Ishikawa (cell line): ENCODE measurements around the gene TBX2.

ENCODE experiments used
- CEBPB ChIP-seq: IDR thresholded peaks from 2 replicates; pipeline ENCODE4 v1.6.1; 2012
- CREB1 ChIP-seq: IDR thresholded peaks from 2 replicates; pipeline ENCODE4 v1.6.1; 2012; ENCODE audit warnings: low read depth
- EGR1 ChIP-seq: IDR thresholded peaks from 2 replicates; pipeline ENCODE4 v1.6.1; 2012
- EP300 ChIP-seq: IDR thresholded peaks from 2 replicates; pipeline ENCODE4 v1.6.1; 2012; ENCODE audit warnings: borderline replicate concordance
- FOXM1 ChIP-seq: IDR thresholded peaks from 2 replicates; pipeline ENCODE4 v1.6.1; 2012; ENCODE audit warnings: low read depth, borderline replicate concordance
- NFIC ChIP-seq: IDR thresholded peaks from 2 replicates; pipeline ENCODE4 v1.6.1; 2012
- RAD21 ChIP-seq: IDR thresholded peaks from 2 replicates; pipeline ENCODE4 v1.6.1; 2012; ENCODE audit warnings: low read depth
- REST ChIP-seq: IDR thresholded peaks from 2 replicates; pipeline ENCODE4 v1.6.1; 2012; ENCODE audit warnings: low read depth, mild to moderate bottlenecking
- TAF1 ChIP-seq: IDR thresholded peaks from 2 replicates; pipeline ENCODE4 v1.6.1; 2012; ENCODE audit warnings: low read depth, mild to moderate bottlenecking
- TCF12 ChIP-seq: IDR thresholded peaks from 2 replicates; pipeline ENCODE4 v1.6.1; 2012; ENCODE audit warnings: low read depth
- TEAD4 ChIP-seq: IDR thresholded peaks from 2 replicates; pipeline ENCODE4 v1.6.1; 2012
- USF1 ChIP-seq: IDR thresholded peaks from 2 replicates; pipeline ENCODE4 v1.6.1; 2012
- YY1 ChIP-seq: IDR thresholded peaks from 2 replicates; pipeline ENCODE4 v1.6.1; 2012; ENCODE audit warnings: low read depth
- ZBTB7A ChIP-seq: IDR thresholded peaks from 2 replicates; pipeline ENCODE4 v1.6.1; 2012; ENCODE audit warnings: low read depth
- TF ChIP-seq, protein P1 (sequence below): IDR thresholded peaks from 2 replicates; pipeline ENCODE4 v1.6.1; 2012

TBX2 gene

DNA sequence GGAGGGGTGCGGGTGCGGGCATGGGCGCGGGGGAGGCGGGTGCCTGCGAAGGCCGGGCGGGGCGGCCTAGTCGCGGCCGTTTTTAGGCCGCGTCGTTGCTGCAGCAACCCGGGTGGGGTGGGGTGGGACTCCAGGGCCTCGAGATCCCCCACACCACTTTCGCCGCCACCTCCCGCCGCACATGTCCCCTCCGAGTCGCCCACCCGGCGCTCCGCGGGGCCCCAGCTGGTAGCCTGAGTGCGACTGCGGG, 11.3 kb downstream of the TBX2 start:
- TF ChIP-seq CEBPB: no peak
- no peak for TF ChIP-seq TAF1
- no peak for TF ChIP-seq USF1
- TF ChIP-seq CREB1: no peak
- TF ChIP-seq YY1: no peak
- TF ChIP-seq EGR1: no peak
- TF ChIP-seq EP300: no peak
- TF ChIP-seq REST: no peak
- TF ChIP-seq RAD21: no peak
- TF ChIP-seq TCF12: no peak
- TF ChIP-seq TEAD4: no peak

- no peak for TF ChIP-seq TEAD4
- TF ChIP-seq REST: no peak
- TF ChIP-seq ZBTB7A: peak; percentile 48; the same call in 1 of the 2 replicates
- no peak; the same call in 1 of the 2 replicates for TF ChIP-seq TCF12
- TF ChIP-seq RAD21: no peak
- TF ChIP-seq EP300: no peak
- no peak for TF ChIP-seq YY1
- TF ChIP-seq USF1: no peak
- TF ChIP-seq CEBPB: no peak
- TF ChIP-seq TAF1: peak; percentile 58
- TF ChIP-seq FOXM1: no peak
- TF ChIP-seq EGR1: no peak
- TF ChIP-seq CREB1: no peak
- TF ChIP-seq NFIC: no peak
- TF ChIP-seq, protein P1, sequence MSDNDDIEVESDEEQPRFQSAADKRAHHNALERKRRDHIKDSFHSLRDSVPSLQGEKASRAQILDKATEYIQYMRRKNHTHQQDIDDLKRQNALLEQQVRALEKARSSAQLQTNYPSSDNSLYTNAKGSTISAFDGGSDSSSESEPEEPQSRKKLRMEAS: peak; percentile 52; the same call in 1 of the 2 replicates
These were observed 11.9 kb downstream of the TBX2 start for GRCh38 chr17:61411261-61412142.

- TF ChIP-seq ZBTB7A (peak; percentile 57), YY1 (peak; percentile 27; the same call in 1 of the 2 replicates), TEAD4 (no peak), NFIC (peak; percentile 68), USF1 (no peak), RAD21 (peak; percentile 82), REST (no peak), CEBPB (no peak), TAF1 (no peak; the same call in 1 of the 2 replicates), TCF12 (0 out of 2 replicates have a peak, but pooled peaks have one; percentile 12), FOXM1 (no peak), EGR1 (no peak), EP300 (0 out of 2 replicates have a peak, but pooled peaks have one; percentile 12), CREB1 (no peak)
- TF ChIP-seq, protein P1: peak; percentile 67
These were observed 12.7 kb downstream of the TBX2 start for GRCh38 chr17:61412143-61412859.
